ENCODE measurements around the gene SPOCK2. TPM values are rescaled to one million over a fixed set of nuclear protein-coding genes. Genes with fewer than 3 reads are reported as not detected.
A peak's percentile ranks its signal among the peaks of the same experiment; 100 is the strongest.

The SPOCK2 gene
- polyA plus RNA-seq, 1 donor (not counting 4 experiments of a cell fraction or from before 2014, with no cell fraction given), result 0.14 TPM

GRCh38 chr10:72081772-72082590 lies 6.4 kb downstream of the SPOCK2 start:
- Histone ChIP-seq H3K27ac (ENCODE audit: control insufficient read depth, insufficient read depth, low read length) (no peak overlapping the region), H3K9me1 (ENCODE audit: control insufficient read depth, extremely low read depth, insufficient read depth, low read length) (no peaks in the 10 kb centered on the region), H3K4me1 (ENCODE audit: control insufficient read depth, extremely low read depth, insufficient read depth, low read length) (peaks cover 5% of the 10 kb centered on the region), H4K20me1 (ENCODE audit: control insufficient read depth, extremely low read depth, insufficient read depth, low read length) (no peaks in the 10 kb centered on the region), H3K27me3 (ENCODE audit: control insufficient read depth, extremely low read depth, insufficient read depth, low read length) (peaks cover 7% of the 10 kb centered on the region), H3K4me2 (ENCODE audit: control insufficient read depth, extremely low read depth, insufficient read depth, low read depth, low read length) (no peak overlapping the region), H3K9ac (ENCODE audit: control insufficient read depth, extremely low read depth, insufficient read depth, low read length) (no peak overlapping the region), H3K9me3 (ENCODE audit: control insufficient read depth, low read depth, low read length) (no peaks in the 10 kb centered on the region), H3K79me2 (ENCODE audit: control insufficient read depth, insufficient read depth, low read length) (no peaks in the 10 kb centered on the region), H2AFZ (ENCODE audit: control insufficient read depth, low read length) (no peak overlapping the region), H3K4me3 (ENCODE audit: control insufficient read depth in 2 of 3, extremely low read depth in 1 of 3, insufficient read depth in 2 of 3, low read depth in 1 of 3, low read length in 3 of 3) (no peak overlapping the region), H3K36me3 (ENCODE audit: control insufficient read depth in 2 of 2, extremely low read depth in 1 of 2, insufficient read depth in 2 of 2, low read length in 2 of 2) (no peaks in the 10 kb centered on the region)
- dilution Hi-C loops (cut with MboI; ENCODE audit: extremely low pct_ligation_motif_present, low sequenced_read_pairs), result no loop called here
- TF ChIP-seq EZH2 (IDR thresholded peaks at IDR 0.05; ENCODE audit: low read length) (no peak), CTCF (optimal IDR thresholded peaks at IDR 0.05 in 1 of 3, IDR thresholded peaks at IDR 0.05 in 1 of 3, conservative IDR thresholded peaks at IDR 0.05 in 1 of 3; ENCODE audit: extremely low read depth in 1 of 3, insufficient read depth in 2 of 3, low read length in 3 of 3) (no peak)
- FAIRE-seq (peak; percentile 46), DNase-seq (ENCODE audit: low read depth, low spot score) (peak; percentile 44)

GRCh38 chr10:72081210-72081609 lies 7.1 kb downstream of the SPOCK2 start:
- no peaks in the 10 kb centered on the region for H3K36me3 ChIP-seq (ENCODE audit: control insufficient read depth in 2 of 2, extremely low read depth in 1 of 2, insufficient read depth in 2 of 2, low read length in 2 of 2)
- H2AFZ ChIP-seq (ENCODE audit: control insufficient read depth, low read length), result no peak overlapping the region
- H3K9me1 ChIP-seq (ENCODE audit: control insufficient read depth, extremely low read depth, insufficient read depth, low read length), result no peaks in the 10 kb centered on the region
- no peak overlapping the region for H3K9ac ChIP-seq (ENCODE audit: control insufficient read depth, extremely low read depth, insufficient read depth, low read length)
- H3K4me2 ChIP-seq (ENCODE audit: control insufficient read depth, extremely low read depth, insufficient read depth, low read depth, low read length), result no peak overlapping the region
- H3K4me1 ChIP-seq (ENCODE audit: control insufficient read depth, extremely low read depth, insufficient read depth, low read length), result peaks cover 5% of the 10 kb centered on the region
- H3K27me3 ChIP-seq (ENCODE audit: control insufficient read depth, extremely low read depth, insufficient read depth, low read length), result no peaks in the 10 kb centered on the region
- no peak for DNase-seq (ENCODE audit: low read depth, low spot score)
- no peaks in the 10 kb centered on the region for H3K9me3 ChIP-seq (ENCODE audit: control insufficient read depth, low read depth, low read length)
- no peaks in the 10 kb centered on the region for H4K20me1 ChIP-seq (ENCODE audit: control insufficient read depth, extremely low read depth, insufficient read depth, low read length)
- TF ChIP-seq CTCF (optimal IDR thresholded peaks at IDR 0.05 in 1 of 3, IDR thresholded peaks at IDR 0.05 in 1 of 3, conservative IDR thresholded peaks at IDR 0.05 in 1 of 3; ENCODE audit: extremely low read depth in 1 of 3, insufficient read depth in 2 of 3, low read length in 3 of 3), result no peak
- TF ChIP-seq EZH2 (IDR thresholded peaks at IDR 0.05; ENCODE audit: low read length), result no peak
- no peak for FAIRE-seq
- H3K79me2 ChIP-seq (ENCODE audit: control insufficient read depth, insufficient read depth, low read length), result no peaks in the 10 kb centered on the region
- dilution Hi-C loops (cut with MboI; ENCODE audit: extremely low pct_ligation_motif_present, low sequenced_read_pairs), result no loop called here
- H3K4me3 ChIP-seq (ENCODE audit: control insufficient read depth in 2 of 3, extremely low read depth in 1 of 3, insufficient read depth in 2 of 3, low read depth in 1 of 3, low read length in 3 of 3), result no peak overlapping the region
- H3K27ac ChIP-seq (ENCODE audit: control insufficient read depth, insufficient read depth, low read length), result no peak overlapping the region
